Kasumi-1 (cell line): ENCODE data around the gene AHDC1.

Source experiments
- DNase-seq, 2 experiments: peaks; one replicate each; lab custom pipeline; 2025; lab: John Stamatoyannopoulos, UW

Gene AHDC1

GRCh38 chr1:27576806-27577227, 27.1 kb downstream of the AHDC1 start:
- no peak for DNase-seq

GRCh38 chr1:27575840-27576331, 28.1 kb downstream of the AHDC1 start:
- DNase-seq: no peak

- DNase-seq: no peak
Measured at GRCh38 chr1:27574871-27575831, 28.8 kb downstream of the AHDC1 start.

GRCh38 chr1:27574001-27574781, 29.8 kb downstream of the AHDC1 start:
- DNase-seq: no peak

GRCh38 chr1:27572679-27573426, 31.1 kb downstream of the AHDC1 start:
- no peak for DNase-seq

- no peak for DNase-seq
Measured at GRCh38 chr1:27572019-27572678, 31.8 kb downstream of the AHDC1 start.

- no peak for DNase-seq
Measured at GRCh38 chr1:27571439-27572018, 32.4 kb downstream of the AHDC1 start.

GRCh38 chr1:27570784-27571183, 33.2 kb downstream of the AHDC1 start:
- no peak for DNase-seq

GRCh38 chr1:27570356-27570755, 33.6 kb downstream of the AHDC1 start:
- DNase-seq: no peak

- no peak for DNase-seq
Measured at GRCh38 chr1:27569506-27570291, 34.2 kb downstream of the AHDC1 start.

- DNase-seq: no peak
Measured at GRCh38 chr1:27569088-27569460, 34.9 kb downstream of the AHDC1 start.

- peak; percentile 64 to 74 for DNase-seq
Measured at GRCh38 chr1:27568300-27569087, 35.5 kb downstream of the AHDC1 start.

- DNase-seq: no peak
Measured at GRCh38 chr1:27567971-27568299, 36.0 kb downstream of the AHDC1 start.

- DNase-seq: no peak
Measured at GRCh38 chr1:27567146-27567526, 36.8 kb downstream of the AHDC1 start.

- DNase-seq: no peak
Measured at GRCh38 chr1:27566462-27567145, 37.3 kb downstream of the AHDC1 start.

- DNase-seq: no peak
Measured at GRCh38 chr1:27564710-27565649, 39.0 kb downstream of the AHDC1 start.

GRCh38 chr1:27563591-27564471, 40.1 kb downstream of the AHDC1 start:
- DNase-seq: peak; percentile 29 to 33
